Panc1 (cell line): ENCODE data around the gene MYH11.
"Not testable (repeated sequence)": the region's sequence is repeated elsewhere in the genome, so short reads cannot be mapped to it uniquely, and the experiment has no call there.

ENCODE experiments used
- POLR2AphosphoS5 ChIP-seq: IDR thresholded peaks from 2 replicates; pipeline ENCODE4 v1.6.1; 2012; ENCODE audit warnings: mild to moderate bottlenecking, low read depth, low read length, moderate library complexity
- TCF7L2 ChIP-seq: IDR thresholded peaks from 2 replicates; pipeline ENCODE4 v1.6.1; 2011; ENCODE audit warnings: mild to moderate bottlenecking, low read depth, low read length, inconsistent platforms
- TF ChIP-seq, protein P1 (sequence below): fragments of 450-650 bp; IDR thresholded peaks from 2 replicates; pipeline ENCODE4 v1.5.1; 2017; ENCODE audit warnings: mild to moderate bottlenecking
- TF ChIP-seq, protein P2 (sequence below), 2 experiments: IDR thresholded peaks; 2 replicates each; pipeline ENCODE4 v1.6.1; 2011 to 2012; ENCODE audit warnings: low read depth in 2 of 2, control low read depth in 1 of 2, low read length in 1 of 2, mild to moderate bottlenecking in 1 of 2, moderate library complexity in 1 of 2; ENCODE audit not compliant: insufficient read depth in 1 of 2

DNA sequence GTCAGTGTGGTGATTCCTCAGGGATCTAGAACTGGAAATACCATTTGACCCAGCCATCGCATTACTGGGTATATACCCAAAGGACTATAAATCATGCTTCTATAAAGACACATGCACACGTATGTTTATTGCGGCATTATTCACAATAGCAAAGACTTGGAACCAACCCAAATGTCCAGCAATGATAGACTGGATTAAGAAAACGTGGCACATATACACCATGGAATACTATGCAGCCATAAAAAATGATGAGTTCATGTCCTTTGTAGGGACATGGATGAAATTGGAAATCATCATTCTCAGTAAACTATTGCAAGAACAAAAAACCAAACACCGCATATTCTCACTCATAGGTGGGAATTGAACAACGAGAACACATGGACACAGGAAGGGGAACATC, 201.3 kb downstream of the MYH11 start:
- TF ChIP-seq, protein P1, sequence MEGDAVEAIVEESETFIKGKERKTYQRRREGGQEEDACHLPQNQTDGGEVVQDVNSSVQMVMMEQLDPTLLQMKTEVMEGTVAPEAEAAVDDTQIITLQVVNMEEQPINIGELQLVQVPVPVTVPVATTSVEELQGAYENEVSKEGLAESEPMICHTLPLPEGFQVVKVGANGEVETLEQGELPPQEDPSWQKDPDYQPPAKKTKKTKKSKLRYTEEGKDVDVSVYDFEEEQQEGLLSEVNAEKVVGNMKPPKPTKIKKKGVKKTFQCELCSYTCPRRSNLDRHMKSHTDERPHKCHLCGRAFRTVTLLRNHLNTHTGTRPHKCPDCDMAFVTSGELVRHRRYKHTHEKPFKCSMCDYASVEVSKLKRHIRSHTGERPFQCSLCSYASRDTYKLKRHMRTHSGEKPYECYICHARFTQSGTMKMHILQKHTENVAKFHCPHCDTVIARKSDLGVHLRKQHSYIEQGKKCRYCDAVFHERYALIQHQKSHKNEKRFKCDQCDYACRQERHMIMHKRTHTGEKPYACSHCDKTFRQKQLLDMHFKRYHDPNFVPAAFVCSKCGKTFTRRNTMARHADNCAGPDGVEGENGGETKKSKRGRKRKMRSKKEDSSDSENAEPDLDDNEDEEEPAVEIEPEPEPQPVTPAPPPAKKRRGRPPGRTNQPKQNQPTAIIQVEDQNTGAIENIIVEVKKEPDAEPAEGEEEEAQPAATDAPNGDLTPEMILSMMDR, result not testable (repeated sequence)
- TF ChIP-seq, protein P2, sequence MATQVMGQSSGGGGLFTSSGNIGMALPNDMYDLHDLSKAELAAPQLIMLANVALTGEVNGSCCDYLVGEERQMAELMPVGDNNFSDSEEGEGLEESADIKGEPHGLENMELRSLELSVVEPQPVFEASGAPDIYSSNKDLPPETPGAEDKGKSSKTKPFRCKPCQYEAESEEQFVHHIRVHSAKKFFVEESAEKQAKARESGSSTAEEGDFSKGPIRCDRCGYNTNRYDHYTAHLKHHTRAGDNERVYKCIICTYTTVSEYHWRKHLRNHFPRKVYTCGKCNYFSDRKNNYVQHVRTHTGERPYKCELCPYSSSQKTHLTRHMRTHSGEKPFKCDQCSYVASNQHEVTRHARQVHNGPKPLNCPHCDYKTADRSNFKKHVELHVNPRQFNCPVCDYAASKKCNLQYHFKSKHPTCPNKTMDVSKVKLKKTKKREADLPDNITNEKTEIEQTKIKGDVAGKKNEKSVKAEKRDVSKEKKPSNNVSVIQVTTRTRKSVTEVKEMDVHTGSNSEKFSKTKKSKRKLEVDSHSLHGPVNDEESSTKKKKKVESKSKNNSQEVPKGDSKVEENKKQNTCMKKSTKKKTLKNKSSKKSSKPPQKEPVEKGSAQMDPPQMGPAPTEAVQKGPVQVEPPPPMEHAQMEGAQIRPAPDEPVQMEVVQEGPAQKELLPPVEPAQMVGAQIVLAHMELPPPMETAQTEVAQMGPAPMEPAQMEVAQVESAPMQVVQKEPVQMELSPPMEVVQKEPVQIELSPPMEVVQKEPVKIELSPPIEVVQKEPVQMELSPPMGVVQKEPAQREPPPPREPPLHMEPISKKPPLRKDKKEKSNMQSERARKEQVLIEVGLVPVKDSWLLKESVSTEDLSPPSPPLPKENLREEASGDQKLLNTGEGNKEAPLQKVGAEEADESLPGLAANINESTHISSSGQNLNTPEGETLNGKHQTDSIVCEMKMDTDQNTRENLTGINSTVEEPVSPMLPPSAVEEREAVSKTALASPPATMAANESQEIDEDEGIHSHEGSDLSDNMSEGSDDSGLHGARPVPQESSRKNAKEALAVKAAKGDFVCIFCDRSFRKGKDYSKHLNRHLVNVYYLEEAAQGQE (IDR thresholded peaks at IDR 0.05; ENCODE audit: insufficient read depth in 1 of 2, low read depth in 2 of 2, low read length in 1 of 2), result not testable (repeated sequence)
- not testable (repeated sequence) for TF ChIP-seq TCF7L2, POLR2AphosphoS5
